ENCODE data around the gene SCYGR4.
"Not testable (repeated sequence)": the region's sequence is repeated elsewhere in the genome, so short reads cannot be mapped to it uniquely, and the experiment has no call there.

SCYGR4 gene

DNA sequence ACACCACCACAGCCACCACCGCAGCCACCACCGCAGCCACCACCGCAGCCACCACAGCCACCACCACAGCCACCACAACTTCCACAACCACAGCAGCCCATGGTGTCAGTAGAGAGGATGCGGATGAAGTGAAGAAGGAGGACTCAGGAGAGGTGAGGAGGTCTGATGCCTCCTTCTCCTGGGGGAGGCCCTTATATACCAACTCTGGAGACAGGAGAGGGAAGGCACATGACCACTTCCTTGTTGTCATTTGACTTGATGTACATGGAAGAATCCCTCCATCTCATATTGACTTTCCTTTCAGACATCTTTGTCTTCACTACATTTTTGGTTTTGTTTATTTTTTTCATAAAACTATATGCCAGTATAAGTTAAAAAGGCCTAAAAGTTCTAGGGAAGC lies 2.6 kb upstream of the SCYGR4 start, which contains the start of gene SCYGR3:
Gene SCYGR3 (minus strand): TSS at position 101 of the 400 bp plus-strand sequence. CDS start 0 bp downstream, at position 101.
- no peak for DNase-seq

DNA sequence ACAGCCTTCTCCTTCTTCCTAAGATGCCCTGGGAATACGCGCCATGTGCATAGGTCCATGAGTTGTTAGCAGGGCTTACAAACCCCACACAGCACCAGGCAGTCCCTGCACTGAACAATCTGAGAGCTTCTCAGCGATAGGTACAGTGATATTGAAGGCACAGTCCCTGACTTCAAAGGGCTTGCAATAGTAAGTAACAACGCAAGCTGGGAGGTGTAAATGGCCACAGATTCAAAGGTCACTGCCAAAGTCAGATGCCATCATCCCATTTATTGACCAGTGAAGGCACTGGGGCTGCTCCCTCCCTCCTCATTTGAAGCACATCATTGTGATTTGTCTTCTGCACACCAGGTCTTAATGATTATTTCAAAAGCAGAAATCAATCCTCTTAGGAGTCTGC lies 2.1 kb upstream of the SCYGR4 start:
- DNase-seq = no peak

GRCh38 chr2:227615906-227616305 lies 1.4 kb upstream of the SCYGR4 start:
- DNase-seq = no peak

DNA sequence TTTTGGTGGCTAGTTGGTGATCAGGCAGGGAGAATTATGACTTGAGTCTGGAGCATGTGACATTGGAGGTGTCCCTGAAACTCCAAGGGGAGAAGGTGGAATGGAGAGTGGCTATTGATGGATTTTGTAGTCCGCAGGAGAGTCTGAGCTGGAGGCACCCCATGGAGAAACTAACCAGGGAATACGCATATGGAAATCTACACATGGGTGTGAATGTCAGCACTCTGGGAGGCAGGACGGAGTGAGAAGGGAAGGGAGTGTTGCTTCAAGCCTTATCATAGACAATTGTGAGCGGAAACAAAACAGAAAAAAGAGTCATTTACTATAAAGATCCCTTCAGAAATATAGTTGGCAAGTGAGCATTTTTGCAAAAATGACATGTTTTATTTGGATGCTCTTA lies 667 bp upstream of the SCYGR4 start:
- no peak for DNase-seq

GRCh38 chr2:227623226-227623625 lies 5.9 kb downstream of the SCYGR4 start:
- no peak for DNase-seq

GRCh38 chr2:227625420-227625819 lies 8.1 kb downstream of the SCYGR4 start:
- DNase-seq = no peak

DNA sequence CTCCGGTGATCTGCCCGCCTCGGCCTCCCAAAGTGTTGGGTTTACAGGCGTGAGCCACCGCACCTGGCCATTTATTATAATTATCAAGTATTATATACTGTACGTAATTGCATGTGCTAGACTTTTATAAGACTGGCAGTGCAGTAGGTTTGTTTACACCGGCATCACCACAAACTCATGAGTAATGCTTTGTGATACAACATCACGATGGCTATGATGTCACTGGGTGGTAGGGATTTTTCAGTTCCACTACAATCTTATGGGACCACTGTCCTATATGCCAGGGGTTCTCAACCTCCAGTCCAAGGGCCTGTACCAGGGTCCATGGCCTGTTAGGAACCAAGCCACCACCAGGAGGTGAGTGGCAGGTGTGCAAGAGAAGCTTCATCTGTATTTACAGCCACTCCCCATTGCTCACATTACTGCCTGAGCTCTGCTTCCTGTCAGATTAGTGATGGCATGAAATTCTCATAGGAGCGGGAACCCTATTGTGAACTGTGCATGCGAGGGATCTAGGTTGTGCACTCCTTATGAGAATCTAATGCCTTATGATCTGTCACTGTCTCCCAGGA lies 9.4 kb downstream of the SCYGR4 start:
- DNase-seq = no peak

GRCh38 chr2:227627769-227628168 lies 10.5 kb downstream of the SCYGR4 start:
- peak; percentile 25 for DNase-seq

GRCh38 chr2:227629435-227629834 lies 12.1 kb downstream of the SCYGR4 start:
- DNase-seq = no peak

GRCh38 chr2:227630322-227630721 lies 13.0 kb downstream of the SCYGR4 start:
- no peak for DNase-seq

- DNase-seq = no peak
These were observed 15.5 kb downstream of the SCYGR4 start for GRCh38 chr2:227632827-227633226.

- no peak for DNase-seq
These were observed 16.9 kb downstream of the SCYGR4 start for GRCh38 chr2:227634201-227634600.

DNA sequence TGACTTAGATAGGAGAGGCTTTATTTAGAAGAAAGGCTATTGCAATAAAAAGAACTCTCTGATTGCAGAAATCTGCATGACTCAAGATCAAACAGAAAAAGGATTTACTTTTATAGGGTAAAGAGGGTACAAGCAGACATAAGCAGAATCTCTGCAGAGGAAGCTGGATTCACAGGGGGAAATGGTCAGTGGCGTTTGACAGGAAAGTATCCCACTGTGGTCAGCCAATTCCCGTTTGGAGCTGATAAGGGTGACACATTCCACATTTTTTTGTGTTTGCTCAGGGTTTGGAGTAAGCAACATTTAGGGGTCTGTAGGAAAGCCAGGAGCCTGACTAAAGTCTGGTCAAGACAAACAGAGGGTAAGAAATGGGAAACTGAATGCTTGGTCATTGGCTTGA lies 25.4 kb downstream of the SCYGR4 start:
- no peak for DNase-seq

- no peak for DNase-seq
These were observed 26.8 kb downstream of the SCYGR4 start for GRCh38 chr2:227643990-227644551.

- DNase-seq = no peak
These were observed 36.1 kb downstream of the SCYGR4 start for GRCh38 chr2:227653419-227653818.

- DNase-seq = no peak
These were observed 37.1 kb downstream of the SCYGR4 start for GRCh38 chr2:227654426-227654825.

GRCh38 chr2:227655454-227655853 lies 38.2 kb downstream of the SCYGR4 start:
- no peak for DNase-seq

- no peak for DNase-seq
These were observed 40.0 kb downstream of the SCYGR4 start for GRCh38 chr2:227657199-227657845.

GRCh38 chr2:227661025-227661649 lies 43.8 kb downstream of the SCYGR4 start:
- DNase-seq = no peak

DNA sequence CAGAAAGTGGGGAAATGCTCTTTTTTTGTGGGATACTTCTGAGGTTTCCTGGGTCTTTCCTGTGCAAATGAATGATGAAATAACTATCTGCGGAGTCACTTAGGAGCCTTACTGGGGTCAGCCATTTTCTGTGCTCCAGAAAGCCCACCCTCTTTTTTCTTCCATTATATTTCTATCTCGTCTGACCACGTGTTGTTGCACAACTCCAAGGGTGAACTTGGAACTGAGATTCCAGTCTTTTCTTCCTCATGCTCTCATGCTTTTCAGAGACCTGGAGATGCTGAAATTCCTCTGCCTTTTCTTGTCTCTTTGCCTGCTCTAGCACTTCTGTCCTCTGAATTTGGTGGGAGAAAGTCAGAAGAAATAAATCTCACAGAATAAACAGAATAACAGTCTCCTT lies 44.5 kb downstream of the SCYGR4 start:
- no peak for DNase-seq

GRCh38 chr2:227665189-227665940 lies 48.1 kb downstream of the SCYGR4 start:
- no peak for DNase-seq

DNA sequence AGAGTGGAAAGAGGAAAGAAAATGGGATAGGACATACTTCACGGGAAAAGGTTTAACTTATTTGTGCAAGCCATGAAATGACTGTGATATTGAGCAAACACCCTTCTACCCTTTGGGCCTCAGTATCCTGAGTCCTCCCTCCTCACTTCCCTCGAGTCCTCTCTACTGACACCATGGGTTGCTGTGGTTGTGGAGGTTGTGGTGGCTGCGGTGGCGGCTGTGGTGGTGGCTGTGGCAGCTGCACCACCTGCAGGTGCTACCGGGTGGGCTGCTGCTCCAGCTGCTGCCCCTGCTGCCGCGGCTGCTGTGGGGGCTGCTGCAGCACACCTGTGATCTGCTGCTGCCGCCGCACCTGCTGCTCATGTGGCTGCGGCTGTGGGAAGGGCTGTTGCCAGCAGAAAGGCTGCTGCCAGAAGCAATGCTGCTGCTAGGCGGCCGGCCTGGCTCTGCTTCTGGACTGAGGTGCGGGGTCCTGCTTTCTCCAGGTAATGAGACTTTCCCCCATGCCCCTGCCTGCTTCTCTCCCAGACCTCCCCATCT lies 49.4 kb downstream of the SCYGR4 start, which contains the start of gene SCYGR5:
Gene SCYGR5 (plus strand): TSS at position 174 of the 540 bp plus-strand sequence. CDS start 0 bp downstream, at position 174.
- not testable (repeated sequence) for DNase-seq

Measured in activated CD4-positive, alpha-beta T cell treated with anti-CD3 and anti-CD28 coated beads for 48 hours (primary cell).